Glomerular endothelial cell (primary cell): ENCODE data around the gene PLK4. TPM values are rescaled to one million over a fixed set of nuclear protein-coding genes. Genes with fewer than 3 reads are reported as not detected.
"Not testable (repeated sequence)": the region's sequence is repeated elsewhere in the genome, so short reads cannot be mapped to it uniquely, and the experiment has no call there.

Experiments used
- DNase-seq: peaks from one replicate; pipeline ENCODE4 v3.0.0-alpha.2; 2011; ENCODE audit warnings: low read depth, low spot score; ENCODE audit errors: extremely low read depth
- total RNA-seq: library from RNA; depleted of rRNA; stranded (reverse); fragments of >200 nt; gene quantifications from 2 replicates; pipeline ENCODE4 v1.2.3, GENCODE V29; 2015

Gene PLK4
- total RNA-seq, 1 donor from 2014 or later: 9.1 TPM

GRCh38 chr4:127899682-127900081, 19.0 kb downstream of the PLK4 start:
- not testable (repeated sequence) for DNase-seq

GRCh38 chr4:127905029-127905428, 24.3 kb downstream of the PLK4 start:
- DNase-seq: no peak

GRCh38 chr4:127916512-127916911, 35.8 kb downstream of the PLK4 start:
- DNase-seq: no peak

- no peak for DNase-seq
Observed at GRCh38 chr4:127917151-127917550, 36.5 kb downstream of the PLK4 start.

- DNase-seq: no peak
Observed at GRCh38 chr4:127920521-127920920, 39.8 kb downstream of the PLK4 start.

- DNase-seq: no peak
Observed at GRCh38 chr4:127922226-127922625, 41.5 kb downstream of the PLK4 start.

- not testable (repeated sequence) for DNase-seq
Observed at GRCh38 chr4:127925720-127926119, 45.0 kb downstream of the PLK4 start.

- no peak for DNase-seq
Observed at GRCh38 chr4:127930175-127930574, 49.5 kb downstream of the PLK4 start.

GRCh38 chr4:127931836-127932235, 51.1 kb downstream of the PLK4 start:
- DNase-seq: not testable (repeated sequence)

GRCh38 chr4:127936974-127937373, 56.3 kb downstream of the PLK4 start:
- no peak for DNase-seq

Other genes starting within 250 kb of the PLK4 start
- 2.1 and 8.1 TPM in 2 replicates for gene INTU, start 247.9 kb upstream of the PLK4 start, total RNA-seq
- not detected in 2 replicates for gene SLC25A31, start 150.5 kb upstream of the PLK4 start, total RNA-seq
- gene HSPA4L, start 98.6 kb upstream of the PLK4 start, total RNA-seq: 6.0 and 6.9 TPM in 2 replicates
- 8.0 and 9.6 TPM in 2 replicates for gene MFSD8, start 84.3 kb downstream of the PLK4 start, total RNA-seq
- 3.5 and 4.9 TPM in 2 replicates for gene ABHD18, start 84.5 kb downstream of the PLK4 start, total RNA-seq
- gene LARP1B, start 180.4 kb downstream of the PLK4 start, total RNA-seq: 11.5 and 16.7 TPM in 2 replicates